Islet of Langerhans (tissue), 1 donor: Measurements from ENCODE around the gene NHERF1.

Source experiments
- FAIRE-seq: peaks from one replicate; lab custom pipeline; 2011; peaks lifted over from hg19 to GRCh38; lab: Jason Lieb, UNC

Gene NHERF1

DNA sequence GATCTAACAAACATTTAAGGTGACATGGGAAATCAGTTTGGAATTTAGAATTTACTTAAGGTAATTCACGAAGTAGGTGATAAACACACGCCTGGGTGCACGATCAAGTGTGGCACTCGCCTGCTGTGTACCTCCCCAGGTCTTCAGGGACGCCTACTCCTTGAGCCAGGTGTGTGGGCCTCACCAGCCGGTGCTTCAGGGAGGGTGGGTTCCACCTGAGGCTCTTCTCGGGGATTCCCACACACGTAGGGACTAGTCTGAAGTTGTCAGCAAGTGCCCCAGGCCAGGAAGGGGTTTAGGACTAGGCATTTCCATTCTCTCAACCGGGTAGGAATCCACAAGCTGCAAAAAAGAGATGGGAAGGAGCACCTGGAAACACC is 37.5 kb downstream of the NHERF1 start:
- FAIRE-seq, result no peak

DNA sequence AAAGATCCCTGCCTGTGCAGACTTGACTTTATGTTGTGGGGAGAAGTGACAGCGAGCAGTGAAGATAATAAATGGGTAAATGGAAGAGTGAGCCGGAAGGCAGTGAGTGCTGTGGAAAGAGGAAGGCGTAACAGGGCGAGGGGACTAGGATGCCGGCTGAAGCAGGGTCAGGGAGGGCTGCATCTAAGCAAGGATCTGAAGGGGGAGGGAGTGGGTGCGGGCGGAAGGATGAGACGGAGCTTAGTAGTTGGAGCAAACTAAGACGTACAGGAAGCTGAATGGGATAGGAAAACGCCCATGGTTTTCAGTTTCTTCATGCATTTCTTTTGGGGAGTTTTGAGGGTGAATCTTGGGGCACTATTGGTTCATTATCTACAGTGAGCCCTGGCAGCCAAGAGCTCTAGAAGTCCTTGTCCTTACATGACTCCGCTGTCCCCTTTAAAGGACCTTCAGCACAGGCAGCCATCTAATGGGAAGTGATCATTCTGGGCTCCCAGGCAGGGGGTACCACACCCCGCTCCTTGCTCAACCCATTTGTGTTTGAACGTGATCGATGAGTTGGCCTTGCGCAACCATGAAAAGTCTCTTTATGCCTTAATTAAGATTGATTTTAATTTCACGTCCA is 38.1 kb downstream of the NHERF1 start:
- FAIRE-seq, result no peak

DNA sequence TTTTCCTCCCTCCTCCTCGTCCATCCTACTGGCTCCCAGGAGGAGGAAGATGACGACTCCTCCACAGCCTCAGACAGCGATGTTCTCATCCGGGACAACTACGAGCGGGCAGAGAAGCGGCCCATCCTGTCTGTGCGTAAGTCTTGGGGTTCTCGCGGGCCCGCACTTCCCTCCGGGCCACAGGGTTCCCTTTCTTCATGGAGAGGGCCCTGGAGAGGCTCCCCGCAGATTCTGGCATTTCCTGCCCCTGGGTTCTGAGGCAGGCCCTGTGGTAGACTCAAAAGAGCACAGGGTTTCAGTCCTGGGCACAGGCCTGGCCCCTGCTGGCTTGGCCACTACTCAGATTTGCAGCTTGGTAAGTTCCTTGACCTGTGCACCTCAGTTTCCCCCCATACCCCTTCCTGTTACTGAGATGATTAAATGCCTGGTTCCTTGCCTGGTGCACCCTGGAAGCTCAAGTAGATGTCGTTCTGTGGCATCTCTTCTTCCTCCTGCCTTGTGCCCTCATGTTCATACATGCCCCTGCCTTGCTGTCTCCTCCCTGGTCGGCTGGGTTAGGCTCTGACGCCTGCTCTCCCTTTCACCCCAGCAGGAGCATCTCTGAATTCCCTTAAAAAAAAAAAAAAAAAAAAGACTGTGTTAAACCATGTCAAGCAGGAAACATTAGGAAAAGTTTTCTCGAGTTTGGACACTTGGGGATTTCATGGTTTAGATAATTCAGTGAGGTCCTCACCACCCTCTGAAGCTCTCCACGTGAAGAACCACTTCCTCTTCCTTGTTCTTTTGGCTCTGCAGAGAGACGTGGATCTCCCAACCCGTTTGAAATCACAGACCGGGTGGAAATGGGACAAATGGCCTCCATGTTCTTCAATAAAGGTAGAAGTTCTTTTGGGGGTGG is 42.0 kb downstream of the NHERF1 start:
- no peak for FAIRE-seq

DNA sequence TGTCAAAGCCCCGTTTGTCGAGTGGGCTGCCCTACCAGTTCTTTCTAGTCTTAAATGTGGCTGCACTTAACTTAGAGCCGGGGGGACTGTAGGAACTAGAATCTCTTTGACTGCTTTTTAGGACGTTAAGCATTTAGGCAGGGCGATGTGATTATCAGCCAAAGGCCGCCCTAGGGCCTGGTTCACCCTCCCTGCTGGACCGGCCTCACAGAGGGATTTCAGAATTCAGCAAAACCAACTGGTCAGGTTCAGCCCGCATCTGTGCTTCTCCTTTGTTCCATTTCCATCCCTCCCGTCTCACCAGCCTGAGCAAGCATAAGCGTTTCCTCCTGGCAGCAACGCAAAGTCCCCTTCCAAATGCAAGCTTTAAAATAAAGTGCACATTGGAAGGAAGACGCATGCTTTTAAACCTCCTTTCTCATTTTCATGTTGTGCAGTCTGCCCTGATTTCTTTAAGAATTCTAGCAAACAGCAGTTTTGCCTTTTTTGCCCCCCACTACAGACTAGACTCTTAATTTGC is 44.2 kb downstream of the NHERF1 start:
- FAIRE-seq, result no peak

DNA sequence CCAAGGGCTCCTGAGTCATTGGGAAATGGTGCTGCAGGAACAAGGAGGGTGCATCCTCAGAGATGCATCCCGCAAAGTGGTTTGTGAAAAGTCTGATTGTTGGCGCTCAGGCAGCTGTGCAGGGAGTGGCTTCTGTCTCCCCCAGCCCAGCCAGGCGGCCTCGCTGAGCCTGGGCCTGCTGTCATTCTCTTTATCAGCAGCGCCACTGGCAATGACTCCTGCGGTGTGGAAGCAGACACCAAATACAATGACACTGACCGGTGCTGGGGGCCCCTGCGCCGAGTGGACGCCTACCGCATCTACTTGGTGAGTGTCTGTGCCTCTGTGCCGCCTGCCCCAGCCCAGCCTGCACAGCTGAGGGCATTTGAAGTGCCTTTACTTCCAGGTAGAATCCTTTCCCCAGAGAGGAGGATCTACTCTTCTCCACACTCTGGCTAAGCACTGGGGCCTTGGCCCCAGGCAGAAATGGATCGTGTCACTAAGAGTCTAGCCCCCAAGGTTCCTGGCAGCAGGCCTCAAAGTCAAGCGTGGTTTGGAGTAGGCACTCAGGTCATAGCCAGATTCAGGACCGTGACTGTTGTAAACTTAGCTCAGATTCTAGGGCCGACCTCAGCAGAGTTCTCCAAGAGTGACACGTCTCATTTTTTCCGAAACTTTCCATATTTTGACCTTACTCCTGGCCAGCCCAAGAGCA is 47.0 kb downstream of the NHERF1 start:
- no peak for FAIRE-seq

DNA sequence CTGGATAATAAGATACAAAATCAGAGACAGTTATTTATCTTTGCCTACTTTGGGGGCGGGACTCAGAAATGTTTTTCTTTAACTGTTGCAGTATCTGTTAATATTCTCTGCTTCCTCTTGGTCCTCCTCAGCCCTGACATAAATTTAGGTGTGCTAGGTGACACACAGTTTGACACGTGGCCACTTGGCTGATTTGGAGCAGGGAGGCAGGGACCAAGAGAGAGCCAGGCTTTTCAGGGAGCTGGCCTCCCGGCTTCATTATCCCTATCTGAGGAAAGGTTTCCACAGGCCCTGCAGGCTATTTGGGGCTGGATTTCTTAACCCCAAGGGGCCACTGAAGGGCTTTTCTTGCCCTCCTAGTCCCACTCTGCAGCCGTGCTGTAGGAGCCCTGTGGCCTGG is 47.8 kb downstream of the NHERF1 start:
- FAIRE-seq, result no peak

DNA sequence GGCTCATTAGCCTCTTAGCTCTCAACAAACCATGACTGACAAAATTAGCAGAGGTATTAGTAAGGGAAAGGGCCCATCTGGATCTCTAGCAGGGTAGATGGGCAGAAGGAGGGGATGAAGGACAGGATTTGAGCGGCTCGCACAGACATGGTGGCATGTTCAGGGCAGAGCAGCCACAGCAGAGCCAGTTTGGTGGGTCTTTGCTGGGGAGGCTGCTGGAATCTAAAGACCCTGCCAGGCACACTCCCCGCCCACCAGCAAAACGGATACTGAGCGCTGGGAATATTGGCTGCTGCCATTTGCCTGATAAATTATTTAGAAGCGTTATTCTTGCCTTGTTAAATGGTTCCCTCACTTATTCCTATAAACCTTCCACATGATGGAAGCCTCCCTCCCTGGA is 48.4 kb downstream of the NHERF1 start:
- no peak for FAIRE-seq

DNA sequence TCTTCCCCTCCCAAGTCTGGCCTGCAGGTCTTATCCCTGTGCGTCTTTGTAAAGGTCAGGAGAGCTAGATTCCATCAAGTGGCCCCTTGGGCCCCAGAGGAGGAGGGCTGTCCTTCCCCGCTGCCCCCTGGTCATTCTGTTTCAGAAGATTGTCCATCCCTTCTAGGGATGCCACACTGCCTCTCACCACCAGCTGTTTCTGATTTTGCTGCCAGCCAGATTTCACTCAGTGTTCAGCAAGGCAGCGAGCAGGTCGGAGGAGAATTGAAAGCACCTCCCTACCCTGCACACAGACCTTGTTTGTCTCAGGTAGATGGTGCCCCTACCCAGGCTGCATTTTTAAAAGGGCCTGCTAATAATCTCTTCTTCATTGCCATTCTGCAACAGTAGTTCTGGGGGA is 49.4 kb downstream of the NHERF1 start:
- no peak for FAIRE-seq

DNA sequence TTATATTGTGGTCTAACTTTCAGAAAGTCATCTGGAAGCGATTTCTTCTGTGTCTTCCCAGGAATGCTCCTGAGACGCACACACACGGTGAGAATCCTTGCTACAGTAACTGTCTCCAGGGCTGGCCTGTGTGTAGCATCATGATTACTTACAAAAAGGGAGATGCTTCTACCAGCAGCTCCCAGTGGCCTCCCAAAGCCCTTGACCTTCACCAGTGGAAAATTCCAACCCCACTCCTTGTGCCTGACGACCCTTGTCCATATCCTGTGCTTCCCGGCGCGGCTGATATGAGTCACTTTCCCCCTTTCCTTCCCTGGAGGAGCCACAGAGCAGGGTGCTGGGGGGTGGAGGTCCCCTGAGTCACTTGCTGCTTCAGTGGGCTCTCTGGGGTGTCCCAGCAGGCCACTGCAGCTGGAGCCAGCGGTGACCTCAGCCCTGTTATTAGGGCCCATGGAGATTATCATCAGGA is 49.8 kb downstream of the NHERF1 start:
- no peak for FAIRE-seq

DNA sequence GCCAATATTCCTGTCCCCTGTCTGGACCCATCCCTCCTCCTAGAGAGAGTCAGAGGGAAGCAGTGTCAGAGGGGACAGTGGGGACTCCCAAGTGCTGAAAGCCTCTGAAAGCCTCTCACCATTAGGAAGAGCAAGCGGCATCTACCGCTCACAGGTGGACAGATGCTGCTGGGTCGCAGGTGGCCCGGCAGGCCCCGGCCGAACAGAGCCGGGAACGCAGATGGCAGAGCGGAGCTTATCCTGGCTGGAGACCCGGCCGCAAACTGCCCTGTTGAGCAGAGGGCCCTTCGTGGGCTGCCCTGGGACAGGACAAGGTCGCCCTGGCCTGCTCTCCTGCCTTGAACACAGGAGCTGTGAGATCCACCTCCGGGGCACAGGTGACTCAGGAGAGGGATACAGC is 50.7 kb downstream of the NHERF1 start:
- no peak for FAIRE-seq

DNA sequence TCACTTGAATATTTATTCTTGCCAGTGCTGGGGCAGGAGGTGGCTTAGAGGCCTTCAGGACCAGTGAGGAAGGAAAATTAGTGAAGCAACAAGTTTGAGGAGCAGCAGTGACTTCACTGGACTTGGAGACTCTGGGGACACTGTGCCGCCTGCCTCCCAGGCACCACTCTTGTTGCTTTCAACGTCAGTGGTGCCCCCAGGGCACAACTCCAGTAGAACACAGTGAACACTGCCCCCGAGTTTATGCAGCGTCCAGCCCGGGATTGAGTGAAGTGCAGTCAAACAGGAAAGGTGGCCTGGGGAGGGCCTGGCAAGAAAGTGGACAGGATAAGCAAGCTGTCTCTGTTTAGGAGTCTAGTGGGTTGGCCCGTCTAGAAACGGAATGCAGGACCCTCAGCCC is 52.1 kb downstream of the NHERF1 start:
- no peak for FAIRE-seq

DNA sequence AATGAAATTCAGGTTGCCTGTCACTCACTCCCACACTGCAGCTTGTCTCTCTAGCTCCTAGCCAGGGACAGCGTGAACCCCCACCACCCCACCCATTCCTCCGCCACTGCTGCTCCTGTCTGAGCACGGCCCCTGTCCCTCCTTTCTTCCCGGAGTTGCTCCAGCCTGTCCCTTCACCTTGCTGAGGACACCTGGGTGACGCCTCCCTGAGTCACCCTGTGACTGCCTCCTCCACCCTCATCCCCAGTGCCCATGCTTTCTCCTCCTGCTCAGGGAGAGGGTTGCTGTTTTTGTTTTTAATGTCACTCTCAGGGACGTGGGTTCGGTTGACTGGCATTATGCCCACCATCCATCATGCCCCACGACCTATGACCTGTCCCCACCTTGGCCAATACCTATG is 53.5 kb downstream of the NHERF1 start:
- no peak for FAIRE-seq

DNA sequence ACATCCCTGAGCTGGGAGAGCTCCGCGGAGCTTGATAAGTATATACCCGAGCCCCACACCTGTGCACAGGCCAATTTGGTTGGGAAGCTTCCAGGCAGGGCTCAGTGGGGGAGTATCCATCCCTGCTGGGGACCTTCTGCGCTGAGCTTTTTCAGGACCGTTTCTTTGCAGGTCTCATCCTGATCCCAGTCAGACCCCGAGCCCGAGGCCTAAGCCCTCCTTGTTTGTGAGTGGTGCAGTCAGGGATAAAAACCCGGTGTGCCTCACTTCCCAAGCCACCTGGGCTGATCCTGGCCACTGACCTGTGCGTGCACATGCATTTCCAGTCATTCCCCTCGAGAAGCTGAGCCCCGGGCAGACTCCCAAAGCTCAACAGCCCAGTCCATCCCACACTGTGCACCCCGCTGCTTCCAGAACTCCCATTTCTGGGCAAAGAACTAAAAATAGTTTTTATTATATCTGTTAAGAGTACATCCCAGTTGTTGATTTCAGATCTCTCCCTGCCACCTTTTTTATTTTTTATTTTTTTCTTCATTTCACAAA is 55.0 kb downstream of the NHERF1 start:
- FAIRE-seq, result no peak

DNA sequence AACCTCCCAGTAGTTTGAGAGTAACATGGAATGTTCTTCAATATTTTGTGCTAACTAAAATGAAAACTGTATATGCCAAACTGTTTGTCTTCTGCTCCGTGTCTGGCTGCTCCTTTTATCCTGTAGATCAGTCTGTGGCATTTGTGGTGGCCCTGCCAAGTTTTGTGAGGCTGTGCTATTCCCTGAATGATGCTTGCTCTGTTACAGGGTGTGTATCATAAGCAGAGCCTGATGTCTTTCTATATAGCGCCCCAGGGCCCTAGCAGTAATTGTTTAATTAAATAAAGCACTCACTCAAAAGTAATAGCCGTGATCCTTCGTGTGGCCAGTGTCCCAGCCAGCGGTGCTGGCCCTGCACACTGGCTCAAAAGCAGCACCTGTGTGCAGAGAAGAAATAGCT is 55.5 kb downstream of the NHERF1 start:
- FAIRE-seq, result no peak

DNA sequence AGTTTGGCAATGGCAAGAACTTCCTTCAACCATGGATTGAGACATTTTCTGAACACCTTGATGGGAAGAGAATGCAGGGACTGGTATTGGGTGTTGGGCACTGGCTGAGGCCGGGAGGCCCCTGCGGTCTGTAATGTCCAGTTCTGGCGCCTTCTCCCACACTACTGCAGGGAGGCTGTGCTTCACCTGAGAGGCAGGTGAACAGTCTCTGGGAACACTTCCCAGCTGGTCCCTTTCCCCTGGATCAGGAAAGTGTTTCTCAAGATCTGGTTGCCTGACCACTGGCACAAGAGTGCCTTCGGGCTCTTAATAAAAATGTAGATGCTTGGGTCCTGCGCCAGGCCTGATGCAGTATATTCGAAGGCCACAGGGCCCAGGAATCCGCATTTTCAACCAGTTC is 56.3 kb downstream of the NHERF1 start:
- no peak for FAIRE-seq

DNA sequence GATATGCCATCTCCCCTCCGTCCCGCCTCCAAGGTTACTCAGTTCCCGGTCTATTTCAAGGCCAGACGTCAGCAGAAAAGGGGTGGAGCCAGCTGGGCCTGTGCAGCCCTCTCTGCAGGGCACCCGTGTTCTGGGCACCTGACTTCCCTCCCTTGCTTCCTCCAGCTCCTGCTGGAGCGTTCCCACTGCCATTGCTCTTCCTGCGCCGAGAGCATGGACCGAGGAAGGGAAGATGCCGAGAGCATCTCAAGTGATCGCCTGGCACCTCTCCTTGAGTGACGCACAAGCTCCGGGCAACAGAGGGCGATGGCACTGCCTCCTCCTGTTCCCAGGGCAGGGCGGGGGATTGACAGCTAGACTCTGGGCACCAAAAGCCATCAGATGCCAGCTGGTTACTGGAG is 57.2 kb downstream of the NHERF1 start:
- no peak for FAIRE-seq

DNA sequence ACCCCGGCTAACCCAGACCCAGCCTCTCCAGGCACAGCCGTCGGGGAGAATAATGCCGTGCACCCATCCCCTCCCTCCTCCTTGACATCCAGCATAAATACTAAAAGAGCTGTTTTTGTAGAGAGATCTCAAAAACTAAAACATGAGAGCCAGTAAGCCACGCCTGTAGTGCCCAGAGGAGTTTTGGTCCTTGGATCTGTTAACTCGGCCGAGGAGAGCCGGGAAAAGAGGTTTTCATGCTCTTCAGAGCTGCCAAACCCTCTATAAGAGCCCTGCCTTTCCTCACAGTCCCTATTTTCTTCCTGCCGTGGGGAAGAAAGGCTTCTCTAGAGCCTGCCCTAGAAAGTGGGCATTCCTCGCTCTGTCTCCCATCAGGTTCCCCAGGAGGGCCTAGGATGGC is 57.9 kb downstream of the NHERF1 start:
- FAIRE-seq, result no peak

DNA sequence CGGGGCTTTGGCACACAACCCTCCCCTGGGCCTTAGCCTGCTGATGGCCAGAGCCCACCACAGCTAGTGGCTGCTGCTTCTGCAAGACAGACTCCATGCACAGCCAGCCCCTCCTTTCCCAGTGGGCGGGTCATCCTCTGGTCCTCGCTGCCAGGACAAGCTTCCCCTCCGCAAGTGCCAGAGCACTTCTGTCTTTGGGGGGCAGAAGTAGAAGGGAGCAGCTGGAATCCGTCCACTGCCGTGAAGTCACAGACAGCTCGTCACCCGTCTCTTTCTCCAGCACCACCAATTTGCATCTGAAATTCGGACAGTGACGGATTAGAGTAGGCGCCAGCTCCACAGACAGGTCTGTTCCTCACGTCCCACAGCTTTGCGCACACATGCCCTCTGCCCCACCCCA is 59.0 kb downstream of the NHERF1 start:
- no peak for FAIRE-seq

DNA sequence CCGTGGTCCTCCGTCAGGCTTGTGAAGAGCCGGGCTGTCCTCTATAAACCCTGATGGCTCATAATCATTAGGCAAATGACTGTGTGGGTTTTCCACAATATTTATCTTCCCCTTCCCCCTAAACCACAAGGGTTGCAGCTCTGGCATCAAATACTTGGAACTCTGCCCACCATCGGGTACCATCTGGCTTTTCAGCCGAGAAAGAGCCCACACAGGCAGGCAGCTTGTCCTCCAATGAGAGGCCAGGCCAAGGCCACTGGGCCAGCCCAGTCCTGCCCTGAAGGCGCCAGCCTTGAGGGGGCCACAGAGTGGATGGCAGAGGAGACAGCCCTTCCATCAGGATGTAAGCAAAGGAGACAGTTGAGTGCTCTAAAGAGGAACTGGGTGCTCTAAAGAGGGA is 59.5 kb downstream of the NHERF1 start:
- FAIRE-seq, result no peak

DNA sequence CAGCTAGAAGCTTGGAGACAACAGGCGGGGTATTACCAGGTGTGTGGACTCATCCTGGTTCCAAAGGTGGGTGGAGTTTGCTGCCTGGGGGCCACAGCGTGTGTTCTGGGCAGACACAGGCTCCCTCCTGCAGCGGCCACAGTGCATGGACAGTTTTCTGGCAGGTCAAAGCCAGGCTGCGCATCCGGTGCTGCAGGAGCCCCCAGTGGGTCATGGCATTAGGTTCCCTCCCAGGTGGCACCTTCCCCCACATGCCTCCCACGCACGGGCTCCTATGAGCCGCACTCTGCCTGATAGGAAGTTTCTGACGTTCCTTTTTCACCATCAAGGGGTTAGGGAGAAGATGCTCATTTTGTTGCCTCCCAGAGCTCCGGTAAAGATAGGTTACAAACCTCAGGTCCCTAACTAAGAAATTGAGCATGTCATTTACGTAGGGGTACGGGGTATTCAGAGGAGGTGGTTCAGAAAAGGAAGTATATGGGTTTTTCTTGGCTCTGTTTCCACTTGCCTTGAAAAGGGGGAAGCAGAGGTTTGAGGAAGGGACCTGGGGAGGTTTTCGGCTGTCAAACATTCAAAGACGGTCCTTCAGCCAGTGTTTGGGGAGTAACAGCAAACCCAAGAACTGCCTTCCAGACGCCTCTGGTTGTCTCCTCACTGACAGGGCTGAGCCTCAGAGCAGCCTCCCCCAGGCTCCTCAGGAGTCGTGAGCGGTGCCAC is 60.4 kb downstream of the NHERF1 start:
- FAIRE-seq, result no peak

DNA sequence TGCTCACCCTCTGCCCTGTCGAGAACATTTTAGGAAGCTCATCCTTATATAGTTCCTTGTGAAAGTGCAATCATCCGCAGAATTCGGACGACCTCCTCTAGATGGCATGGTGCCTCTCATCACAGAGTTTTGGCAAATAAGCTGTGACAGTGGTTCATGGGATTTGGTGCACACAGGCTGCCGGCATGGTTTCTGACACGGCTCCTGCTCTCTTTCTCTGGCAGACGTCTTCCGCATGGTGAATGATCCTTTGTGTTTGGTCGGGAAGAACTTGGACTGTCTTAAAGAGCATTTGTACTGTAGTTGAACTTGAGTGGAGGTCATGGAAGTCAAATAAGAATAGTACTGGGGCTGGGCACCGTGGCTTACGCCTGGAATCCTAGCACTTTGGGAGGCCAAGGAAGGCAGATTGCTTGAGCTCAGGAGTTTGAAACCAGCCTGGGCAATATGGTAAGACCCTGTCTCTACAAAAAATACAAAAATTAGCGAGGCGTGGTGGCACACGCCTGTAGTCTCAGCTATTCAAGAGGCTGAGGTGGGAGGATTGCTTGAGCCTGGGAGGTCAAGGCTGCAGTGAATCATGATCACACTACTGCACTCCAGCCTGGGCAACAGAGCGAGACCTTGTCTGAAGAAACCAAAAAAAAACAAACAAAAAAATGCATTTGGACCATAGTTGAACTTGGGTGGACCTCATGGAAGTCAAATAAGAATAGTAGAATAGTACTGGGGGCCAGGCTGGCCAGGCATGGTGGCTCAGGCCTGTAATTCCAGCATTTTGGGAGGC is 62.5 kb downstream of the NHERF1 start:
- no peak for FAIRE-seq
